HepG2 (cell line): Measurements from ENCODE around the gene PSMD1. TPM values are rescaled to one million over a fixed set of nuclear protein-coding genes. Genes with fewer than 3 reads are reported as not detected.

ENCODE experiments used
- ATAC-seq: fragments of 200-7000 bp; cut with Tn5 transposase; 3 replicates; pipeline ENCODE4 v1.9.1; 2020; ENCODE audit warnings: mild to moderate bottlenecking, moderate library complexity
- BruUV-seq: library from RNA; stranded (reverse); fragments of 400-500 nt; replicated peaks from 2 replicates; lab custom pipeline; 2021; lab: Mats Ljungman, UMichigan
- CTCF ChIA-PET: fragments of 300-600 bp; formaldehyde crosslinking; extraction: SDS; loops from one replicate; lab custom pipeline; 2021; ENCODE audit warnings: low total read pairs, inconsistent platforms, low intra/inter-chr PET ratio; lab: Yijun Ruan, JAX
- POLR2A ChIA-PET: fragments of 350-600 bp; sonication (Branson Sonifier 250); formaldehyde crosslinking; loops from one replicate; lab custom pipeline; 2020; ENCODE audit warnings: antibody characterized with exemption, inconsistent platforms; lab: Yijun Ruan, JAX
- DNase-seq: peaks from one replicate; pipeline ENCODE4 v3.0.0-alpha.2; 2015; ENCODE audit warnings: low spot score
- FAIRE-seq: peaks from 3 replicates; lab custom pipeline; 2011; peaks lifted over from hg19 to GRCh38; lab: Jason Lieb, UNC
- H2AFZ ChIP-seq: one replicate; pipeline ENCODE4 v1.6.1; 2011; ENCODE audit warnings: low read length, inconsistent platforms
- H3K27ac ChIP-seq: fragments of 300-600 bp; 3 replicates; pipeline ENCODE4 v1.8.0; 2011; ENCODE audit warnings: mixed run types, mild to moderate bottlenecking, mixed read lengths, low read length, inconsistent platforms; ENCODE audit not compliant: insufficient read depth; ENCODE audit errors: extremely low read length
- H3K27me3 ChIP-seq, 2 experiments: fragments of 200-600 bp in 1 of 2; 2 replicates in 1 of 2; 3 replicates in 1 of 2; pipeline versions ENCODE4 v1.6.0 to v1.8.0; 2011; ENCODE audit warnings: low read length in 2 of 2, mild to moderate bottlenecking in 2 of 2, moderate library complexity in 2 of 2, inconsistent platforms in 1 of 2; ENCODE audit not compliant: insufficient read depth in 2 of 2, control insufficient read depth in 1 of 2
- H3K36me3 ChIP-seq, 2 experiments: fragments of 200-600 bp in 1 of 2; replicated peaks in 1 of 2; 2 replicates in 1 of 2; 3 replicates in 1 of 2; pipeline versions ENCODE4 v1.5.1 to v1.8.0; 2011; ENCODE audit warnings: low read length in 2 of 2, inconsistent platforms in 1 of 2; ENCODE audit not compliant: insufficient read depth in 2 of 2, control insufficient read depth in 1 of 2
- H3K4me1 ChIP-seq: 2 replicates; pipeline ENCODE4 v1.5.1; 2012; ENCODE audit warnings: low read length, inconsistent platforms; ENCODE audit not compliant: insufficient read depth
- H3K4me2 ChIP-seq: 2 replicates; pipeline ENCODE4 v1.6.0; 2011; ENCODE audit warnings: low read depth, low read length, inconsistent platforms
- H3K4me3 ChIP-seq, 3 experiments: fragments of 200-600 bp in 1 of 3; sonication (generic), shearing (Covaris generic) in 1 of 3; replicated peaks in 1 of 3; 2 replicates each; pipeline ENCODE4 v1.5.1; 2011 to 2016; ENCODE audit warnings: low read length in 3 of 3, inconsistent platforms in 2 of 3, low read depth in 2 of 3, mild to moderate bottlenecking in 2 of 3, control low read depth in 1 of 3, mixed read lengths in 1 of 3; ENCODE audit not compliant: insufficient read depth in 1 of 3
- H3K79me2 ChIP-seq: one replicate; pipeline ENCODE4 v1.6.1; 2011; ENCODE audit warnings: low read length, inconsistent platforms; ENCODE audit not compliant: insufficient read depth
- H3K9ac ChIP-seq: 2 replicates; pipeline ENCODE4 v1.6.0; 2011; ENCODE audit warnings: mild to moderate bottlenecking, low read depth, low read length, inconsistent platforms; ENCODE audit not compliant: insufficient read depth
- H3K9me3 ChIP-seq: 2 replicates; pipeline ENCODE4 v1.5.1; 2012; ENCODE audit warnings: mild to moderate bottlenecking, low read length
- H4K20me1 ChIP-seq: 2 replicates; pipeline ENCODE4 v1.6.0; 2011; ENCODE audit warnings: inconsistent platforms, mild to moderate bottlenecking, low read length, moderate library complexity; ENCODE audit not compliant: insufficient read depth
- AGO1 ChIP-seq: fragments of 200-400 bp; formaldehyde crosslinking; IDR thresholded peaks from 2 replicates; pipeline ENCODE4 v1.6.1; 2017; ENCODE audit warnings: mild to moderate bottlenecking, low read depth, low read length, moderate library complexity; ENCODE audit not compliant: poor library complexity, severe bottlenecking
- CERS6 ChIP-seq: sonication (generic); formaldehyde crosslinking; IDR thresholded peaks from 2 replicates; pipeline ENCODE4 v1.5.0; 2020; ENCODE audit warnings: missing genetic modification reagents
- ELF4 ChIP-seq: sonication (generic); formaldehyde crosslinking; IDR thresholded peaks from 2 replicates; pipeline ENCODE4 v1.5.0; 2020; ENCODE audit warnings: missing genetic modification reagents, mild to moderate bottlenecking, moderate library complexity, borderline replicate concordance
- HNF4A ChIP-seq: sonication (generic); formaldehyde crosslinking; IDR thresholded peaks from 2 replicates; pipeline ENCODE4 v1.4.0; 2020; ENCODE audit warnings: missing genetic modification reagents
- IKZF5 ChIP-seq: IDR thresholded peaks from 2 replicates; pipeline ENCODE4 v1.6.1; 2018; ENCODE audit warnings: missing genetic modification reagents, mild to moderate bottlenecking, missing compliant biosample characterization
- PCBP1 ChIP-seq: fragments of 200-400 bp; formaldehyde crosslinking; IDR thresholded peaks from 2 replicates; pipeline ENCODE4 v1.6.1; 2017; ENCODE audit warnings: mild to moderate bottlenecking, low read depth, low read length, borderline replicate concordance
- SNAI1 ChIP-seq: sonication (generic); formaldehyde crosslinking; IDR thresholded peaks from 2 replicates; pipeline ENCODE4 v1.5.0; 2020; ENCODE audit warnings: mild to moderate bottlenecking, missing genetic modification reagents, borderline replicate concordance
- SP2 ChIP-seq: sonication (generic); formaldehyde crosslinking; IDR thresholded peaks from 2 replicates; pipeline ENCODE4 v1.5.1; 2020; ENCODE audit warnings: mild to moderate bottlenecking, missing genetic modification reagents
- USF2 ChIP-seq, 2 experiments: sonication (generic) in 1 of 2; formaldehyde crosslinking in 1 of 2; IDR thresholded peaks; 2 replicates each; pipeline versions ENCODE4 v1.5.1 to v1.6.1; 2011 to 2020; ENCODE audit warnings: borderline replicate concordance in 1 of 2, low read depth in 1 of 2, low read length in 1 of 2, mild to moderate bottlenecking in 1 of 2, missing genetic modification reagents in 1 of 2, moderate library complexity in 1 of 2
- ZC3H13 ChIP-seq: sonication (generic); formaldehyde crosslinking; IDR thresholded peaks from 2 replicates; pipeline ENCODE4 v1.8.1; 2023; ENCODE audit warnings: mild to moderate bottlenecking, missing genetic modification reagents, moderate library complexity
- ZNF274 ChIP-seq: sonication (generic); formaldehyde crosslinking; IDR thresholded peaks from 2 replicates; pipeline ENCODE4 v1.5.1; 2020; ENCODE audit warnings: mild to moderate bottlenecking, missing genetic modification reagents
- ZNF296 ChIP-seq: sonication (generic); formaldehyde crosslinking; conservative IDR thresholded peaks from 2 replicates; pipeline ENCODE4 v1.5.0; 2020; ENCODE audit warnings: mild to moderate bottlenecking, missing genetic modification reagents
- ZNF747 ChIP-seq: sonication (generic); formaldehyde crosslinking; IDR thresholded peaks from 2 replicates; pipeline ENCODE4 v1.8.1; 2023; ENCODE audit warnings: missing genetic modification reagents, mild to moderate bottlenecking, borderline replicate concordance
- ZSCAN31 ChIP-seq: sonication (generic); formaldehyde crosslinking; IDR thresholded peaks from 2 replicates; pipeline ENCODE4 v1.5.0; 2020; ENCODE audit warnings: low read depth, mild to moderate bottlenecking, missing genetic modification reagents
- WGBS: methylation state at CpG from one replicate; pipeline ENCODE4 v1.1.6; 2017; ENCODE audit warnings: low lambda C conversion rate; 5-methylcytosine and 5-hydroxymethylcytosine counted together
- in situ Hi-C: cut with HindIII; loops from 2 replicates; pipeline ENCODE4 v1.10.0; 2017; ENCODE audit warnings: low pct_unique_long_range_greater_than_20kb; ENCODE audit not compliant: extremely low pct_ligation_motif_present
- intact Hi-C: fragments of 100-400 bp; cut with micrococcal nuclease; formaldehyde crosslinking; loops from one replicate; pipeline ENCODE4 v1.10.0; 2022; ENCODE audit not compliant: unreplicated experiment
- polyA plus RNA-seq, 8 experiments: library from polyadenylated mRNA; depleted of rRNA in 3 of 8; stranded (reverse) in 7 of 8; unstranded in 1 of 8; fragments of >200 nt; fragmentation: Illumina TruSeq in 4 of 8; extraction: Trizol in 4 of 8; gene quantifications; 2 replicates each; pipeline versions ENCODE4 v1.2.1 to v1.2.3, GENCODE V29; 2011 to 2016; ENCODE audit warnings: low read depth in 4 of 8, missing spikeins in 1 of 8, mixed read lengths in 1 of 8; ENCODE audit not compliant: insufficient read depth in 1 of 8
- total RNA-seq, 5 experiments: library from RNA; depleted of rRNA; stranded (reverse); fragments of >200 nt; fragmentation: Illumina TruSeq; extraction: Trizol; gene quantifications; 2 replicates each; pipeline ENCODE4 v1.2.3, GENCODE V29; 2016; ENCODE audit warnings: low read depth in 1 of 5

Gene PSMD1
- total and polyA plus RNA-seq, 2 of the 13 experiments (the other 11 are each of a cell fraction or from before 2014, with no cell fraction given) = 136 to 191 TPM

GRCh38 chr2:231204581-231204980 is 147.9 kb downstream of the PSMD1 start:
- in situ Hi-C loops (no loop called here), intact Hi-C loops (no loop called here)
- WGBS = 96% methylated on average over 5 of the region's 5 CpGs
- Histone ChIP-seq H4K20me1 (no peaks in the 10 kb centered on the region), H3K9ac (no peak overlapping the region), H3K27ac (no peak overlapping the region), H3K9me3 (no peaks in the 10 kb centered on the region), H3K4me1 (peaks cover 8% of the 10 kb centered on the region), H3K36me3 (peaks cover 4 to 7% of the 10 kb centered on the region in 2 experiments; a peak in 3 of 5 replicates), H3K27me3 (no peaks in the 10 kb centered on the region), H3K4me3 (no peak overlapping the region), H2AFZ (no peak overlapping the region), H3K79me2 (no peaks in the 10 kb centered on the region), H3K4me2 (no peak overlapping the region)
- FAIRE-seq = no peak
- ChIA-PET CTCF (no interaction called here), POLR2A (no interaction called here)
- no TSS peak for BruUV-seq
- ATAC-seq = no peak
- no peak for DNase-seq
- no peak for TF ChIP-seq HNF4A
- TF ChIP-seq CERS6 (CRISPR knock-in tag) = no peak
- no peak for TF ChIP-seq ZNF747 (CRISPR knock-in tag)
- TF ChIP-seq ELF4 (CRISPR knock-in tag) = no peak
- no peak for TF ChIP-seq SP2 (CRISPR knock-in tag)
- no peak for TF ChIP-seq AGO1
- no peak for TF ChIP-seq USF2 (IDR thresholded peaks at IDR 0.05; ENCODE audit: low read depth, low read length)
- no peak for TF ChIP-seq USF2 (CRISPR knock-in tag; IDR thresholded peaks at IDR 0.05; ENCODE audit: borderline replicate concordance)
- no peak for TF ChIP-seq ZC3H13 (CRISPR knock-in tag)
- no peak for TF ChIP-seq SNAI1 (CRISPR knock-in tag)
- TF ChIP-seq PCBP1 = no peak
- no peak for TF ChIP-seq ZNF296
- TF ChIP-seq IKZF5 = no peak
- TF ChIP-seq ZNF274 (CRISPR knock-in tag) = no peak
- no peak for TF ChIP-seq ZSCAN31 (CRISPR knock-in tag)
